ENCODE measurements around the gene ORM1. TPM values are rescaled to one million over a fixed set of nuclear protein-coding genes. Genes with fewer than 3 reads are reported as not detected.

The ORM1 gene
- total and polyA plus RNA-seq, 2 of the 8 experiments (the other 6 are each of a cell fraction or from before 2014, with no cell fraction given): 0.32 TPM; not detected in 1

DNA sequence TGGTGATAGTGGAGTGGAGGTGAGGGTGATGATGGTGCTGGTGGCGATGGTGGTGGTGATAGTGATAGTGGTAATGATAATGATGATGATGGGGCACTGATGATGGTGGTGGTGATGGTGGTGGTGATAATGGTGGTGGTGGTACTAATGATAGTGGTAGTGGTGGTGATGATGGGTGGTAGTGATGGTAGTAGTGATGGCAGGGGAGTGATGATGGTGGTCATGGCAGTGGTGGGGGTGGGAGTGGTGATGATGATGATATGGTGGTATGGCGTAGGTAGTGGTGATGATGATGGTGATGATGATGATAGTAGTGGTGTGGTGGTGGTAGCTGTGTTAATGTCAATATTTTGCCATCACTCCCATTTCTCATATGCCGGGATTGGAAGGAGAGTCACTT, 44.5 kb upstream of the ORM1 start (continued):
- TF ChIP-seq, protein P1, sequence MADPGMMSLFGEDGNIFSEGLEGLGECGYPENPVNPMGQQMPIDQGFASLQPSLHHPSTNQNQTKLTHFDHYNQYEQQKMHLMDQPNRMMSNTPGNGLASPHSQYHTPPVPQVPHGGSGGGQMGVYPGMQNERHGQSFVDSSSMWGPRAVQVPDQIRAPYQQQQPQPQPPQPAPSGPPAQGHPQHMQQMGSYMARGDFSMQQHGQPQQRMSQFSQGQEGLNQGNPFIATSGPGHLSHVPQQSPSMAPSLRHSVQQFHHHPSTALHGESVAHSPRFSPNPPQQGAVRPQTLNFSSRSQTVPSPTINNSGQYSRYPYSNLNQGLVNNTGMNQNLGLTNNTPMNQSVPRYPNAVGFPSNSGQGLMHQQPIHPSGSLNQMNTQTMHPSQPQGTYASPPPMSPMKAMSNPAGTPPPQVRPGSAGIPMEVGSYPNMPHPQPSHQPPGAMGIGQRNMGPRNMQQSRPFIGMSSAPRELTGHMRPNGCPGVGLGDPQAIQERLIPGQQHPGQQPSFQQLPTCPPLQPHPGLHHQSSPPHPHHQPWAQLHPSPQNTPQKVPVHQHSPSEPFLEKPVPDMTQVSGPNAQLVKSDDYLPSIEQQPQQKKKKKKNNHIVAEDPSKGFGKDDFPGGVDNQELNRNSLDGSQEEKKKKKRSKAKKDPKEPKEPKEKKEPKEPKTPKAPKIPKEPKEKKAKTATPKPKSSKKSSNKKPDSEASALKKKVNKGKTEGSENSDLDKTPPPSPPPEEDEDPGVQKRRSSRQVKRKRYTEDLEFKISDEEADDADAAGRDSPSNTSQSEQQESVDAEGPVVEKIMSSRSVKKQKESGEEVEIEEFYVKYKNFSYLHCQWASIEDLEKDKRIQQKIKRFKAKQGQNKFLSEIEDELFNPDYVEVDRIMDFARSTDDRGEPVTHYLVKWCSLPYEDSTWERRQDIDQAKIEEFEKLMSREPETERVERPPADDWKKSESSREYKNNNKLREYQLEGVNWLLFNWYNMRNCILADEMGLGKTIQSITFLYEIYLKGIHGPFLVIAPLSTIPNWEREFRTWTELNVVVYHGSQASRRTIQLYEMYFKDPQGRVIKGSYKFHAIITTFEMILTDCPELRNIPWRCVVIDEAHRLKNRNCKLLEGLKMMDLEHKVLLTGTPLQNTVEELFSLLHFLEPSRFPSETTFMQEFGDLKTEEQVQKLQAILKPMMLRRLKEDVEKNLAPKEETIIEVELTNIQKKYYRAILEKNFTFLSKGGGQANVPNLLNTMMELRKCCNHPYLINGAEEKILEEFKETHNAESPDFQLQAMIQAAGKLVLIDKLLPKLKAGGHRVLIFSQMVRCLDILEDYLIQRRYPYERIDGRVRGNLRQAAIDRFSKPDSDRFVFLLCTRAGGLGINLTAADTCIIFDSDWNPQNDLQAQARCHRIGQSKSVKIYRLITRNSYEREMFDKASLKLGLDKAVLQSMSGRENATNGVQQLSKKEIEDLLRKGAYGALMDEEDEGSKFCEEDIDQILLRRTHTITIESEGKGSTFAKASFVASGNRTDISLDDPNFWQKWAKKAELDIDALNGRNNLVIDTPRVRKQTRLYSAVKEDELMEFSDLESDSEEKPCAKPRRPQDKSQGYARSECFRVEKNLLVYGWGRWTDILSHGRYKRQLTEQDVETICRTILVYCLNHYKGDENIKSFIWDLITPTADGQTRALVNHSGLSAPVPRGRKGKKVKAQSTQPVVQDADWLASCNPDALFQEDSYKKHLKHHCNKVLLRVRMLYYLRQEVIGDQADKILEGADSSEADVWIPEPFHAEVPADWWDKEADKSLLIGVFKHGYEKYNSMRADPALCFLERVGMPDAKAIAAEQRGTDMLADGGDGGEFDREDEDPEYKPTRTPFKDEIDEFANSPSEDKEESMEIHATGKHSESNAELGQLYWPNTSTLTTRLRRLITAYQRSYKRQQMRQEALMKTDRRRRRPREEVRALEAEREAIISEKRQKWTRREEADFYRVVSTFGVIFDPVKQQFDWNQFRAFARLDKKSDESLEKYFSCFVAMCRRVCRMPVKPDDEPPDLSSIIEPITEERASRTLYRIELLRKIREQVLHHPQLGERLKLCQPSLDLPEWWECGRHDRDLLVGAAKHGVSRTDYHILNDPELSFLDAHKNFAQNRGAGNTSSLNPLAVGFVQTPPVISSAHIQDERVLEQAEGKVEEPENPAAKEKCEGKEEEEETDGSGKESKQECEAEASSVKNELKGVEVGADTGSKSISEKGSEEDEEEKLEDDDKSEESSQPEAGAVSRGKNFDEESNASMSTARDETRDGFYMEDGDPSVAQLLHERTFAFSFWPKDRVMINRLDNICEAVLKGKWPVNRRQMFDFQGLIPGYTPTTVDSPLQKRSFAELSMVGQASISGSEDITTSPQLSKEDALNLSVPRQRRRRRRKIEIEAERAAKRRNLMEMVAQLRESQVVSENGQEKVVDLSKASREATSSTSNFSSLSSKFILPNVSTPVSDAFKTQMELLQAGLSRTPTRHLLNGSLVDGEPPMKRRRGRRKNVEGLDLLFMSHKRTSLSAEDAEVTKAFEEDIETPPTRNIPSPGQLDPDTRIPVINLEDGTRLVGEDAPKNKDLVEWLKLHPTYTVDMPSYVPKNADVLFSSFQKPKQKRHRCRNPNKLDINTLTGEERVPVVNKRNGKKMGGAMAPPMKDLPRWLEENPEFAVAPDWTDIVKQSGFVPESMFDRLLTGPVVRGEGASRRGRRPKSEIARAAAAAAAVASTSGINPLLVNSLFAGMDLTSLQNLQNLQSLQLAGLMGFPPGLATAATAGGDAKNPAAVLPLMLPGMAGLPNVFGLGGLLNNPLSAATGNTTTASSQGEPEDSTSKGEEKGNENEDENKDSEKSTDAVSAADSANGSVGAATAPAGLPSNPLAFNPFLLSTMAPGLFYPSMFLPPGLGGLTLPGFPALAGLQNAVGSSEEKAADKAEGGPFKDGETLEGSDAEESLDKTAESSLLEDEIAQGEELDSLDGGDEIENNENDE (IDR thresholded peaks at IDR 0.05; ENCODE audit: insufficient replicate concordance, low read length): no peak

All from H1 (cell line).